HG02870 (cell line): ENCODE data around the gene OR4D11.
"Not testable (repeated sequence)": the region's sequence is repeated elsewhere in the genome, so short reads cannot be mapped to it uniquely, and the experiment has no call there.

Source experiments
- ATAC-seq: cut with Tn5 transposase; IDR thresholded peaks from one replicate; pipeline ENCODE4 v1.9.1; 2021; ENCODE audit warnings: mild to moderate bottlenecking, moderate library complexity; ENCODE audit not compliant: unreplicated experiment

OR4D11 gene

GRCh38 chr11:59503276-59503675 lies at the start of gene OR4D11:
Gene OR4D11, plus strand, starts transcription at chr11:59503576. Its CDS starts 0 bp downstream, at chr11:59503576.
- ATAC-seq: no peak

- no peak for ATAC-seq
These were observed 46.7 kb upstream of the OR4D11 start, which contains the start of gene OR4D6 for GRCh38 chr11:59456661-59457060. Gene OR4D6, plus strand, starts transcription at chr11:59456961. Its CDS starts 0 bp downstream, at chr11:59456961.

GRCh38 chr11:59459916-59460315 lies 43.5 kb upstream of the OR4D11 start:
- ATAC-seq: no peak

- ATAC-seq: no peak
These were observed 40.2 kb upstream of the OR4D11 start for GRCh38 chr11:59463190-59463641.

DNA sequence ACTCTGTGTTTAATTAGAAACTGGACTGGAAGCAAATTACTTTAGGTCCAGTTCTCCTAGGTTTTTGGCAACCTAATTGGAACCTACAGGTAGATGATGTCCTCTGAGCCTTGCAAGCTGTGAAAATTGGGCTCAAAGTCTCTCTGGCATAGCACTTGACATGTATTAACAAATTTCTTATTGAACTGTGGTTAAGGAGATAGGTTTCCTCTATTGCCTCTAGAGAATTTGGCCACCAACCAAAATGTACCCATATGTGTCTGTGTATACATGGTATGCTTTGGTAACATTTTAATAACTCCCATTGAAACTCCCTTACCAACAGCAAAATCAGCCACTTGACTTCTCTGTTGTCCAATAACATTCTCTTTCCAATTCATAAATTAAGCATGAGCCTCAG lies 30.4 kb upstream of the OR4D11 start, which contains the start of gene OR4D10:
OR4D10 (plus strand) TSS at position 301 of the 400 bp plus-strand sequence. CDS start 4,115 bp downstream, outside the sequence.
- no peak for ATAC-seq

DNA sequence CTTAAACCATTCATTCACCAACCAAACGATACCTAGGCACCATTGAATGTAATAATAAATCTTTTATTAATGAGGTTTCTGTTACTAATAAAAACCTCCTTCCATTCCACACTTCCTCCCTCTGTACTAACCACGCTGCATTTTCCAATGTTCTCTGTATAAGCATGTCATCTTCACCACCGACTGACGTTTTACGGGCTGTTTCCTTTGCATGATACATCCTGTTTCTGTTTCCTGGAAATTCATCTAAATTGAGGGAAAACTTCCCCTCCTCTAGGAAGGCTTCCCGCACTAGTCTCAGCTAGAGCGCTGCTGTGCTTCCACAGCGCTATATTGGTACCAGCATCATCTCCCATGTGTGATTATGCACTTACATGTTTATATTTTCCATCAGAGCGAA lies 28.2 kb upstream of the OR4D11 start:
- ATAC-seq: no peak

DNA sequence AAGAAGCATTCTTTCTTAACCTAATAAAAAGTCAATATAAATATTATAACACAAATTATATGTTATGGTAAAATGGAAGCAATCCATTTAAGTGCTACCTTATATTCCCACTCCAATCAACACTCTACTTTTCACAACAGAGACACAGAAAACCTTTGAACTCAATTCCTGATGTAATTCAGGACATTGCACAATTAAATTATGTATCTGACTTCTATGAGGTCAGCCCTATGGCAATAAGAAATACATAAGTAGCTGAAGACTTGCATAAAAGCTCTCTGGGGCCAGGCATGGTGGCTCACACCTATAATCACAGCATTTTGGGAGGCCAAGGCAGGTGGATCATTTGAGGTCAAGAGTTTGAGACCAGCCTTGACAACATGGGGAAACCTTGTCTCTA lies 23.5 kb upstream of the OR4D11 start:
- ATAC-seq: no peak

GRCh38 chr11:59480359-59480758 lies 23.0 kb upstream of the OR4D11 start:
- no peak for ATAC-seq

- peak; percentile 95 for ATAC-seq
These were observed 1.4 kb upstream of the OR4D11 start for GRCh38 chr11:59501931-59502330.

DNA sequence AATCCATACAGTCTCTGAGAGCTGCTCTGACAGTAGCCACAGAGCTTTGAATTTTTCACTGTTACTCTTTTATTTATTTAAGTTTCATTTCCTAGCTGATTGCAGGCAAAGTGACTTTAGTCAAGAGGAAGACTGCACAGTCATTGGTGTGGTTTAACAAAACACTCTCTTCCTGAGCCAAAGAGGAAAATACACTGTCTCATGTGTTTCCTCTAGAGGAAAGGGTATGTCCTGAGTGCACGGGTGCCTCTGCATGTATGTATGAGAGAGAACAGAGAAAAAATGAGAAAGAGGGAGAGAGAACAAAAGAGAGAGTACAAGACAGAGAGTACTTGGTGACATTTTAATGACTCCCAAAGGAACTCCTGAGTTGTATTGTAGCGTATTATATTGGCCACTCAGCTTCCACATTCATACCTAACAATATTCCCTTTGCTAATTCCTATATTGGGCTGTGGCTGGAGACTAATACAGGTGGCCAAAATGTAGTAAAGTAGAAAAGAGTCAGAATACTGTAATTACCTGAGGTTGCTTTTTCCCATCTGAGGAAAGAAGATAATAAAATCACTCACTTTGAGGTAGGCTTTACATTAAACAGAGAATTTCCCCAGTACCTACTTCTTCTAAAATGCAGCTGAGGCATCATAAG lies 7.7 kb downstream of the OR4D11 start, which contains the start of gene OR4D9:
OR4D9 (plus strand) TSS at position 599 of the 649 bp plus-strand sequence. CDS start 3,374 bp downstream, outside the sequence.
- no peak for ATAC-seq

GRCh38 chr11:59511675-59512074 lies 8.3 kb downstream of the OR4D11 start:
- ATAC-seq: no peak

GRCh38 chr11:59520139-59520538 lies 16.8 kb downstream of the OR4D11 start:
- ATAC-seq: not testable (repeated sequence)

DNA sequence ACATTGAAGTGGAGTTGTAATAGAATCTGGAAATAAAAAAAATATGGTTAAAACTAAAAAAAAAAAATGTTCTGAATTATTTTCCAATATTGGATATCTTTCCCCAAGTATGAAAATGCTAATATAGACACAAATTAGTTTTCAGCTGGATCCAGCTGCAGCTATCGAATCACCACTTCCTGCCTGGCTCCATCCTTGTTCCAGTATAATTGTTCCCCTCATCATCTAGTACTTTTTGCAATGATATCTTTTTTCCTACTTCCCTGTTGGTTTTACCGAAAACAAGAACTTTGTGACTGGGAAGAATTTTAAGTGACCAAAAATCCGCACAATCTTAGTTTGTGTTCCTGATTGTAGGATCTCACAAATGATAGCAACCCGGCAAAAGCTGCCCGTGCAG lies 17.4 kb downstream of the OR4D11 start:
- ATAC-seq: no peak

GRCh38 chr11:59523541-59523940 lies 20.2 kb downstream of the OR4D11 start:
- ATAC-seq: no peak

DNA sequence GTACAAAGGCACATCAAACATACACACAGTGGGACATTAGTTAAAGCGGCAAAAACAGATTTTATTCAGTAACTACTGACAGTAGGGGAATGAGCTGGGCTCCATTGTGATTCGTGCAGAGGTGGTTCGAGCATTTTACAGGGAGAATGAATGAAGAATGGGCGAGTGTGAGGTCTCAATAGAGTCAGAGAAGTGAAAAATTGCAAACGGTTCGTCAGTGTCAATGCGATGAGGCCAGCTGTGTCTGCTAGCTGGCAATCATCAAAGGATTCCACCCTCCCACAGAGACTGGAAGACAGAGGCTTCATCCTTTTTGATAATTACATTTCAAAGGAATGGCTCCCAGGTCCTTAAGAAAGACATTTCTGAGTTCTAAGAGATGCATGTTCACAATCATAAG lies 25.3 kb downstream of the OR4D11 start:
- no peak for ATAC-seq

DNA sequence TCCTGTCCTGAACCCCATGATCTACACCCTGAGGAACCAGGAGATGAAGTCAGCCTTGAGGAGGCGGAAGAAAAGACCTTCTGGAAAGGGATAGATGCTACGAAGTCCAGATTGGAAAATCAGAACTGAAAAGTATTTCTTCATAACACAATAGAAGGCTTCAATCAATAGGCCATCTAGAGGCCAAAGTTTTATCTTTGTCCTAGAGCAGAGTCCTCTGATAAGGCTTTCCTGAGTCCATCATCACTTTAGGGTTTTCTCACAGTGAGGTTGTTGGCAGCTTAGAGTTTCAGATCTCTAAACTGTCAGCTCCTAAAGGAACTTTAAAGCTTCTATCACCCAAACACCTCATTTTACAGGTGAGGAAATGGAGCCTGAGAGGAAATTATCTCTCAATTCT lies 29.2 kb downstream of the OR4D11 start:
- ATAC-seq: no peak

GRCh38 chr11:59534676-59535075 lies 31.3 kb downstream of the OR4D11 start:
- ATAC-seq: no peak

- ATAC-seq: no peak
These were observed 38.9 kb downstream of the OR4D11 start for GRCh38 chr11:59542142-59542810.

DNA sequence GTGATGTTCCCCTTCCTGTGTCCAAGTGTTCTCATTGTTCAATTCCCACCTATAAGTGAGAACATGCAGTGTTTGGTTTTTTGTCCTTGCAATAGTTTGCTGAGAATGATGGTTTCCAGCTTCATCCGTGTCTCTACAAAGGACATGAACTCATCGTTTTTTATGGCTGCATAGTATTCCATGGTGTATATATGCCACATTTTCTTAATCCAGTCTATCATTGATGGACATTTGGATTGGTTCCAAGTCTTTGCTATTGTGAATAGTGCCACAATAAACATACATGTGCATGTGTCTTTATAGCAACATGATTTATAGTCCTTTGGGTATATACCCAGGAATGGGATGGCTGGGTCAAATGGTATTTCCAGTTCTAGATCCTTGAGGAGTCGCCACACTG lies 40.3 kb downstream of the OR4D11 start:
- not testable (repeated sequence) for ATAC-seq

DNA sequence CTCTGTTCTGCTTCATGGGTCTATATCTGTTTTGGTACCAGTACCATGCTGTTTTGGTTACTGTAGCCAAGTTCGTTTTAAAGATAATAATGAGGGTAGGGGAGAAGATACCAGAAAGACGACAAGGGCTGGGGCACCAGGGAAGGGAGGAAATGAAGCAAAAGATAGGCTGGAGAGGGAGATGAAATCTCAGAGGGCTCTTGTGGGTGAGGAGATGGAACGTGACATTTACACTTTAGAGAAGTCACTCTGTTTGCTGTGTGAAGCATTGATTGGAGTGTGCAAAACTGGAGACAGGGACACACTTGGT lies 41.4 kb downstream of the OR4D11 start:
- ATAC-seq: no peak

DNA sequence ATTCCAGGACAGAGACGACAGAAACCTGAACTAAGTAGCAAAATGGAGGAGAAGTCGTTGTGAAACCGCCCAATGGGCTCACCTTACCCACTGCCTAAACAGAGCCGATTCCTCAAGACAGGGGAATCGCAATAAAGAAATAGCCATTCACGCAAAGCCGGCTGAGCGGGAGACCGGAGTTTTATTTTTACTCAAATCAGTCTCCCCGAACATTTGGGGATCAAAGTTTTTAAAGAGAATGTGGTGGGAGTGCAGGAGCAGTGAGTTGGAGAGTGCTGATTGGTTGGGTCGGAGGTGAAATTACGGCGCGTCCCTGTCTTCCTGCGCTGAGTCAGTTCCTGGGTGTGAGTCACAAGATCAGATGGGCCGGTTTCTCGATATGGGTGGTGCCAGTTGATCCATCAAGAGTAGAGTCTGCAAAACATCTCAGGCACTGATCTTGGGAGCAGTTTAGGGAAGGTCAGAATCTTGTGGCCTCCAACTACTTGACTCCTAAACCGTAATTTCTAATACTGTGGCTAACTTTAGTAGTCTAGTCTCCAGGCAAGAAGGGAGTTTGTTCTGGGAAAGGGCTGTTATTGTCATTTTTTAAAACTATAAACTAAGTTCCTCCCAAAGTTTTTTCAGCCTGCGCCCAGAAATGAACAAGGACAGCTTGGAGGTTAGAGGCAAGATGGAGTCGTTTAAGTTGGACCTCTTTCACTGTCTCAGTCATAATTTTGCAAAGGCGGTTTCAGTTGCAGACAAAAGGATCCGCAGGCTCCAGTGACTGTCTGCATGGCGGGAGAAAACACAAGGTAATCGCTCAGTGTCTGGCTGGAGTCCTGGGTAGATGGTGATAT lies 42.0 kb downstream of the OR4D11 start:
- no peak for ATAC-seq
